Stomach smooth muscle (tissue), 2 donors: ENCODE results near the gene HDAC6.
A peak's percentile ranks its signal among the peaks of the same experiment; 100 is the strongest.

ENCODE experiments used
- H3K27ac ChIP-seq: one replicate; pipeline ENCODE4 v1.7.0; 2013; ENCODE audit warnings: mild to moderate bottlenecking, low read length, inconsistent platforms
- H3K27me3 ChIP-seq, 2 donors: one replicate each; pipeline ENCODE4 v1.7.0; 2013; ENCODE audit warnings: low read length in 2 of 2; ENCODE audit not compliant: insufficient read depth in 2 of 2, control insufficient read depth in 1 of 2
- H3K36me3 ChIP-seq, 2 donors: one replicate each; pipeline ENCODE4 v1.7.0; 2013; ENCODE audit warnings: low read length in 2 of 2; ENCODE audit not compliant: control insufficient read depth in 2 of 2, insufficient read depth in 2 of 2
- H3K4me1 ChIP-seq: one replicate; pipeline ENCODE4 v1.7.0; 2013; ENCODE audit warnings: low read length; ENCODE audit not compliant: control insufficient read depth, insufficient read depth
- H3K4me3 ChIP-seq, 2 donors: one replicate each; pipeline ENCODE4 v1.7.0; 2013; ENCODE audit warnings: low read length in 2 of 2
- H3K9ac ChIP-seq, 2 donors: one replicate each; pipeline ENCODE4 v1.7.0; 2013; ENCODE audit warnings: low read length in 2 of 2, mild to moderate bottlenecking in 1 of 2
- H3K9me3 ChIP-seq, 2 donors: one replicate each; pipeline ENCODE4 v1.7.0; 2013; ENCODE audit warnings: low read length in 2 of 2; ENCODE audit not compliant: control insufficient read depth in 2 of 2
- donor health status: healthy.
- donor health status: Pancreatic carcinoma.

HDAC6 gene

DNA sequence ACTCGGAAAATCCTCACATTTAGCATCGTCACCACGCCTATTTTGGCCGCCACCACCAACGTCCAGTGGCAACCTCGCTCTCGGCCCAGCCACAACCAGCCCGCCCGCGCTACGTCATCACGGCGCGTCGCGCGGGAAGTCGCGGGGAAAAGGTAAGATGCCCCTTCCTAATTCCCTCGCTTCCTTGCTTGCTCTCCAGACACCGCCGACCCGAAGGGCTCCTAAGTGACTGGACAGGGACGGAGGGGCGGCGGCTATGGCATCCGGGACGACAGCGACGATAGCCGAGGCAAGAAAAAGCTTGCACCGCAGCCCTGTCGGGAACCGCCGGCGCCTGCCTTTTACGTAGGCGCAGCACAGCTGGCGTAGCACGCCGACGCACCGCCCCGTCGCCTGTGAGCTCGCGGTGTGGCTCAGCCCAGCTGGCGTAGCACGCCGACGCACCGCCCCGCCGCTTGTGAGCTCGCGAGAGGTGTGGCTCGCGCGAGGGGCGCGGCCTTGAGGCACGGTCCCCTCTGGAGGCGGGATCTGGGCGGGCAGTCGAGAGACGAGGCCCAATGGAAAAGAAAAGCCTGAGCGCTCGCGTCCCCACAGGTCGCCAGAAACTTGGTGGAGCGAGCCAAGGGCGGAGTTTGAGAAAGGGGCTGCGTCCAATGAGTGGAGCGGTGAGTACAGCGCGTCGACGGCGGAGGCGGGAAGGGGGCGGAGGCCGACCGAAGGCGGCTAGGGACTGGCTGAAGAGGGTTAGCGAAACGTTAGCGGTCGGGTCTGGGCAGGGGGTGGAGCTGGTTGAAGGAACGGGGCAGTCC, at the start of gene HDAC6:
Gene HDAC6, plus strand, starts transcription at position 788 of the 809 bp plus-strand sequence. CDS start 626 bp downstream, outside the sequence.
- Histone ChIP-seq H3K27ac (peak within 1 kb of the TSS; percentile 96), H3K9me3 (no peaks in the 10 kb centered on the region), H3K4me3 (peak within 1 kb of the TSS; percentile 78 to 83), H3K36me3 (peaks cover 3 to 4% of the 10 kb centered on the region in 2 donors), H3K27me3 (peaks cover 0 to 5% of the 10 kb centered on the region in 2 donors), H3K9ac (peak within 1 kb of the TSS; percentile 89 to 92), H3K4me1 (peaks cover 10% of the 10 kb centered on the region)

DNA sequence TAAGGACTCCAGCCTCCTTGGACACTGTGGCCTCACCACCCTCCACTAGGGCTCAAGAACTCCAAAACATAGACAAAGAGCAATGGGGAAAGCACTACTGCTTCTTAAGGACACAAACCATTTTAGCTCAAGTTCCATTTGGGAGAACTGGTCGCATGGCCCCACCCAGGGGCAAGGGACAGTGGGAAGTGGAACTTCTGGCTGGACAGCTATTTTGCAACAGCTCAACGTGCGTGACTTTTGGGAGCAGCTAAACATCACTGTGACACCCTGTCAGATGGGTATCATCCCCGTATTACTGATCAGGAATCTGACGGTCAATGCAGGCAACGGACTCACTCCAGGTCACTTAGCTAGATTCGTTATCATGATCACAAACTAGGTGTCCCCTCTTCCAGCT, 49.4 kb upstream of the HDAC6 start:
- no peak overlapping the region for H3K27ac ChIP-seq
- H3K9me3 ChIP-seq: no peaks in the 10 kb centered on the region
- no peaks in the 10 kb centered on the region for H3K4me1 ChIP-seq
- H3K4me3 ChIP-seq: no peak overlapping the region
- H3K27me3 ChIP-seq: peaks cover 0 to 26% of the 10 kb centered on the region in 2 donors
- H3K36me3 ChIP-seq: no peaks in the 10 kb centered on the region
- no peak overlapping the region for H3K9ac ChIP-seq

DNA sequence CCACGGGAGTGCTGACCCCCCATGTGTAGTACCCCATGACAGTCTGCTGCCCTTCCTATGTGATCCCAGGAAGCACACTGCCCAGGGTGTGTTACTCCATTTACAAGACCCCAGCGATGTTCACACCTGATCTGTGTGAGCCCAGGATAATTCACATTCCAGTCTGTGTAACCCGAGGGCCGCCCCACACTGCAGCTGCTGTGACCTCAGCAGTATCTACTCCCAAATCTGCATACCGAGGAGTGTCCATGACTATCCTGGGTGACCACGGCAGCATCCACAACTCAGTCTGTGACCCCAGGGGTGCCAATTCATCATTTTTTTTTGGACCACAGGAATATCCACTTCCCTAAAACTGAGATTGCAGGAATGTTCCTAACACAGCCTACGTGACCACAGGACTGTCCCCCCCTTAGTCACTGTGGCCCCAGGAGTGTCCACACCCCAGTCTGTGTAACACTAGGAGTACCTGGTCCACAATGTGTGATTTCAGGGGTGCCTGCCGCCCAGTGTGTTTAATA, 48.1 kb upstream of the HDAC6 start:
- Histone ChIP-seq H3K4me1 (no peaks in the 10 kb centered on the region), H3K9ac (no peak overlapping the region), H3K27me3 (peaks cover 0 to 24% of the 10 kb centered on the region in 2 donors), H3K9me3 (no peaks in the 10 kb centered on the region), H3K36me3 (no peaks in the 10 kb centered on the region), H3K27ac (no peak overlapping the region), H3K4me3 (no peak overlapping the region)

DNA sequence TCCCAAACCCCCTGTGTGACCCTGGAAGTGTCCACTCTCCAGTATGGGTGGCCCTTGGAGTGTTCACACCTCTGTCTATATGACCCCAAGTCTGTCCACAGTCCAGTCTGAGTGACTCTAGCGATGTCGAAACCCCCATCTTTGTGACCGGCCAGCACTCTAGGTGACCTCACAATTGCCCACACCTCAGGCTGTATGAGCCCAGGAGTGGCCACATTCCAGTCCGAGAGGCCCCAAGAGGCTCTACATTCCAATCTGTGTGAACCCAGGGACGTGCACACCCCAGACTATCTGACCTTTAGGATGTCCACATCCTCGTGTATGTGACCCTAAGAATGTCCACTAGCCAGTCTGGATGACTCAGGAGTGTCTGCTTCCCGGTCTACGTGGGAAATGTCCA, 47.6 kb upstream of the HDAC6 start:
- Histone ChIP-seq H3K36me3 (no peaks in the 10 kb centered on the region), H3K4me3 (no peak overlapping the region), H3K4me1 (no peaks in the 10 kb centered on the region), H3K9ac (no peak overlapping the region), H3K9me3 (no peaks in the 10 kb centered on the region), H3K27me3 (peaks cover 0 to 24% of the 10 kb centered on the region in 2 donors), H3K27ac (no peak overlapping the region)

DNA sequence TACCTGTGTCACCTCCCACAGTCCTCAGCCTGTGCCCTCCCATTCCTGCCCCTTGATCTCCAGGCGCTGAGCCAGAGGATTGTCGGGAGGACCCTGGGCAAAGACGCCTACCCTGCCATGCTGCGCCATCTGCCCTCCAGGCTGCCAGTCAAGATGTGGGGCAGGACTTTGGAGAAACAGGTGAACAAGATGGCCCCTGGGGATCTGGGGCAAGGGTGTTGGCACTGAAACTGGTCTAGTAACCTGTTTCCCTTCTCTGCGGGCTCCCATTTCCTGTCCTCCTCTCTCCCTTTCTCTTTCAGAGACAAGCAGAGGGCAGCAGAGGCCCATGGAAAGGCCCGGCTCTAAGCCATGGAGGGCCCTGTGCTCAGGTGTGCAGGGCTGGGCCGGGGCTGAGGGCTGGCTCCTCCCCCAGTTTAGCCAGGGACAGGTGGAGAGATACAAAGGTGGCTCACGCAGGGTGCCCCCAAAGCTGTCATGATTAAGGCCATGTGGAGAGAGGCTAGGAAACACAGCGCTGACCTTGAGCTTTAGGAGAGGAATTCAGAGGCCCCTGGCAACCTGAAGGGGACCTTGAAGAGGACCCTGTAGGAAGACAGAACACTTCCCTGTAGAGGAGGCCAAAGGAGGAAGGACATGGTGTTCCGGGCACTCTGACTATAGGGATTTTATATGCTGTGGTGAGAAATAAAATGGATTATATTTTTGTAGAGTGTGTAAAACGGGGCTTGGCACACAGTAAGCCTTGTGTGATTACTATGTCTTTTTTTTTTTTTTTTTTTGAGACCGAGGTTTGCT, 40.0 kb upstream of the HDAC6 start, which contains the start of gene GLOD5:
Gene GLOD5, plus strand, starts transcription at position 74 of the 798 bp plus-strand sequence. Its CDS starts 44 bp downstream, at position 118.
- no peak within 1 kb of the TSS for H3K27ac ChIP-seq

GRCh38 chrX:48769230-48769629, 32.6 kb upstream of the HDAC6 start:
- Histone ChIP-seq H3K27ac (no peak overlapping the region), H3K4me3 (no peak overlapping the region), H3K27me3 (peaks cover 0 to 9% of the 10 kb centered on the region in 2 donors), H3K9ac (no peak overlapping the region), H3K36me3 (no peaks in the 10 kb centered on the region), H3K4me1 (no peaks in the 10 kb centered on the region), H3K9me3 (no peaks in the 10 kb centered on the region)

More for the DNA sequence above, 40.0 kb upstream of the HDAC6 start, which contains the start of gene GLOD5:
- H3K9me3 ChIP-seq: no peaks in the 10 kb centered on the region
- H3K36me3 ChIP-seq: no peaks in the 10 kb centered on the region
- H3K4me3 ChIP-seq: no peak within 1 kb of the TSS
- peaks cover 0 to 2% of the 10 kb centered on the region in 2 donors for H3K27me3 ChIP-seq
- no peaks in the 10 kb centered on the region for H3K4me1 ChIP-seq
- H3K9ac ChIP-seq: no peak within 1 kb of the TSS

DNA sequence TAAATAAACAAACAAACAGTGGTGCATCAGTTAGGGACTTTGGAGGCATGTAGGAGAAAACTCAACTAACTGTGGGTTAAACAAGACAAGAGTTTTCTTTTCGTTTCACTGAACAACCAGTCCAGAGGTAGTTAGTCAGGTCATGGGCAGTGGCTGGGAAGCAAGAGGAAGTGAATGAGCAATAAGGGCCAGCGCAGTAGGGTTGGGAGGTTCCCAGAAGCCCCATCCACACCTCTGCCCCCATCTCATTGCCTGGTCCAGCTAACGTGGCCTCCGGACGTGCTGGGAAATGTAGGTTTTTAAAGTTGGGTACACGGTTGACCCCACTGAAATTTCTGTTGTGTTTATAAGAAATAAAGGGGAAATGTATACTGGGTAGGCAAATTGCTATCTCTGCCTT, 31.6 kb upstream of the HDAC6 start:
- Histone ChIP-seq H3K4me3 (no peak overlapping the region), H3K36me3 (no peaks in the 10 kb centered on the region), H3K27ac (no peak overlapping the region), H3K27me3 (peaks cover 0 to 11% of the 10 kb centered on the region in 2 donors), H3K4me1 (no peaks in the 10 kb centered on the region), H3K9ac (no peak overlapping the region), H3K9me3 (no peaks in the 10 kb centered on the region)

DNA sequence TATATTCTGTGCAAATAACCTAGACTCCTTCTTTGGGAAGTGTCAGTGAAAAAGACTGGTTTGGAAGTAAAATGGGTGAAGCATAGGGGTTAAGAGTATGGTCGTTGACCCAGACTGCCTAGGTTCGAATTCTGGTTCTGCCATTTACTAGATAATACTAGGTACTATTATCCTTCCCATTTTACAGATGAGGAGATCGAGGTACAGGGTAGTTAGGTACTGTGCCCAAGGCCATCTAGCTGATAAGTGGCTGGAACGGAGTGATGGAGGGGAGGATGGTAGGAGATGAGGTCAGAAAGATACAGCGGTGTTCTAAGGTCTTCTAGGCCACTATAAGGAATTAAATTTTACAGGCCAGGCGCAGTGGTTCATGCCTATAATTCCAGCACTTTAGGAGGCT, 29.3 kb upstream of the HDAC6 start:
- H3K27ac ChIP-seq: no peak overlapping the region
- H3K27me3 ChIP-seq: peaks cover 0 to 14% of the 10 kb centered on the region in 2 donors
- no peaks in the 10 kb centered on the region for H3K36me3 ChIP-seq
- no peaks in the 10 kb centered on the region for H3K4me1 ChIP-seq
- no peak overlapping the region for H3K4me3 ChIP-seq
- no peak overlapping the region for H3K9ac ChIP-seq
- no peaks in the 10 kb centered on the region for H3K9me3 ChIP-seq

GRCh38 chrX:48776818-48777439, 24.9 kb upstream of the HDAC6 start:
- Histone ChIP-seq H3K27me3 (peaks cover 0 to 12% of the 10 kb centered on the region in 2 donors), H3K27ac (no peak overlapping the region), H3K9ac (no peak overlapping the region), H3K36me3 (no peaks in the 10 kb centered on the region), H3K4me1 (no peaks in the 10 kb centered on the region), H3K4me3 (no peak overlapping the region), H3K9me3 (no peaks in the 10 kb centered on the region)

DNA sequence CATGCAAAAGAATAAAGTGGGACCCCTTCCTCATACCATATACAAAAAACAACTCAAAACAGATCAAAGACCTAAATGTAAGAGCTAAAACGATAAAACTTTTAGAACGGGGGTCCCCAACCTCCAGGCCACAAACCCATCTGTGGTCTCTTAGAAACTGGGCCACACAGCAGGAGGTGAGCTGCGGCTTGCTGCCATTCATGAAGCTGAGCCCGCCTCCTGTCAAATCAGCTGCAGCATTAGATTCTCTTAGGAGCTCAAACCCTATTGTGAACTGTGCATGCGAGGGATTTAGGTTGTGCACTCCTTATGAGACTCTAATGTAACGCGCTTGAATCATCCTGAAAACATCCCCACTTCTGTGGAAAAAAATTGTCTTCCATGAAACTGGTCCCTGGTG, 22.5 kb upstream of the HDAC6 start:
- Histone ChIP-seq H3K36me3 (no peaks in the 10 kb centered on the region), H3K4me1 (no peaks in the 10 kb centered on the region), H3K4me3 (no peak overlapping the region), H3K27me3 (peaks cover 0 to 7% of the 10 kb centered on the region in 2 donors), H3K9me3 (no peaks in the 10 kb centered on the region), H3K27ac (no peak overlapping the region), H3K9ac (no peak overlapping the region)
